K562 (cell line): Measurements from ENCODE around the gene SLC44A5. TPM values are rescaled to one million over a fixed set of nuclear protein-coding genes. Genes with fewer than 3 reads are reported as not detected.

ENCODE experiments used
- ARID3A ChIP-seq: IDR thresholded peaks from 2 replicates; pipeline ENCODE4 v1.6.1; 2012; ENCODE audit warnings: low read depth, low read length, improper control_type of control experiment, borderline replicate concordance
- DPF2 ChIP-seq: fragments of 450-650 bp; IDR thresholded peaks from 2 replicates; pipeline ENCODE4 v1.6.1; 2016
- HOMEZ ChIP-seq: fragments of 250-450 bp; sonication (Bioruptor Pico); IDR thresholded peaks from 2 replicates; pipeline ENCODE4 v1.4.0; 2020; ENCODE audit warnings: mild to moderate bottlenecking, moderate library complexity
- KAT2B ChIP-seq: IDR thresholded peaks from one replicate; pipeline ENCODE4 v1.6.1; 2012; ENCODE audit warnings: low read depth, mild to moderate bottlenecking, control low read depth, inconsistent platforms, low read length, moderate library complexity
- KLF10 ChIP-seq: fragments of 250-450 bp; sonication (Bioruptor Pico); IDR thresholded peaks from 2 replicates; pipeline ENCODE4 v1.6.1; 2021; ENCODE audit warnings: matching md5 sums
- MEF2A ChIP-seq: IDR thresholded peaks from 2 replicates; pipeline ENCODE4 v1.6.1; 2011; ENCODE audit warnings: low read depth, mild to moderate bottlenecking, low read length, moderate library complexity; ENCODE audit not compliant: control insufficient read depth
- SOX6 ChIP-seq: fragments of 450-650 bp; IDR thresholded peaks from 2 replicates; pipeline ENCODE4 v1.6.1; 2014; ENCODE audit warnings: mild to moderate bottlenecking
- SRSF9 ChIP-seq: fragments of 200-400 bp; formaldehyde crosslinking; IDR thresholded peaks from 2 replicates; pipeline ENCODE4 v1.6.1; 2017; ENCODE audit warnings: low read depth, low read length, borderline replicate concordance
- TAL1 ChIP-seq: fragments of 450-650 bp; IDR thresholded peaks from 2 replicates; pipeline ENCODE4 v1.6.1; 2016; ENCODE audit warnings: mild to moderate bottlenecking
- ZBTB43 ChIP-seq: sonication (generic); formaldehyde crosslinking; IDR thresholded peaks from 2 replicates; pipeline ENCODE4 v1.8.0; 2023; ENCODE audit warnings: mild to moderate bottlenecking, missing genetic modification reagents
- ZNF274 ChIP-seq: IDR thresholded peaks from 2 replicates; pipeline ENCODE4 v1.6.1; 2011; ENCODE audit warnings: low read depth, mild to moderate bottlenecking, low read length, moderate library complexity, borderline replicate concordance
- ZNF395 ChIP-seq: fragments of 200-800 bp; sonication (Bioruptor generic); IDR thresholded peaks from 2 replicates; pipeline ENCODE4 v1.6.1; 2017; ENCODE audit warnings: missing genetic modification characterization, missing compliant biosample characterization
- polyA plus RNA-seq, 8 experiments: library from polyadenylated mRNA; depleted of rRNA in 4 of 8; stranded (reverse) in 5 of 8; unstranded in 3 of 8; fragments of >200 nt; fragmentation: Nextera tagmentation in 2 of 8; fragmentation: Illumina TruSeq in 1 of 8; extraction: Ambion mirVana in 2 of 8; extraction: Trizol in 1 of 8; gene quantifications; 2 replicates each; pipeline versions ENCODE4 v1.2.1 to v1.2.3, GENCODE V29; 2011 to 2014; ENCODE audit warnings: inconsistent platforms in 1 of 8, missing spikeins in 1 of 8
- total RNA-seq, 7 experiments: library from RNA; depleted of rRNA in 6 of 7; stranded (reverse); fragments of >200 nt in 6 of 7; fragmentation: Illumina TruSeq in 2 of 7; extraction: Trizol in 2 of 7; gene quantifications; 2 replicates each; pipeline versions ENCODE4 v1.2.1 to v1.2.3, GENCODE V29; 2011 to 2021; ENCODE audit warnings: low replicate concordance in 1 of 7

Gene SLC44A5
- total and polyA plus RNA-seq, 9 of the 15 experiments (the other 6 are each of a cell fraction or from before 2014, with no cell fraction given), result 1.2 to 10.1 (median 3.2) TPM

GRCh38 chr1:75501577-75502295, 109.2 kb downstream of the SLC44A5 start (continued):
- TF ChIP-seq KLF10 (CRISPR knock-in tag), result no peak
- TF ChIP-seq TAL1, result no peak
- no peak for TF ChIP-seq SOX6
- TF ChIP-seq KAT2B, result no peak
- no peak for TF ChIP-seq ZNF274
- no peak for TF ChIP-seq MEF2A
- peak; percentile 65; the same call in 1 of the 2 replicates for TF ChIP-seq DPF2
- TF ChIP-seq ZBTB43 (CRISPR knock-in tag), result no peak
- peak; percentile 63; the same call in 1 of the 2 replicates for TF ChIP-seq ARID3A
- TF ChIP-seq ZNF395 (CRISPR knock-in tag), result no peak
- TF ChIP-seq SRSF9, result no peak
- no peak for TF ChIP-seq HOMEZ
